AG09309 (cell line): ENCODE results near the gene BRD3.
A peak's percentile ranks its signal among the peaks of the same experiment; 100 is the strongest.

ENCODE experiments used
- DNase-seq: peaks from one replicate; pipeline ENCODE4 v3.0.0-alpha.2; 2010; ENCODE audit warnings: low read depth
- H3K4me3 ChIP-seq: 2 replicates; pipeline ENCODE4 v1.5.1; 2011; ENCODE audit warnings: mild to moderate bottlenecking, low read depth, low read length, moderate library complexity; ENCODE audit not compliant: control insufficient read depth
- TF ChIP-seq, protein P1 (sequence below): IDR thresholded peaks from 2 replicates; pipeline ENCODE4 v1.5.1; 2011; ENCODE audit warnings: mild to moderate bottlenecking, low read depth, low read length, inconsistent platforms; ENCODE audit not compliant: insufficient read depth, control insufficient read depth; ENCODE audit errors: missing control alignments

The BRD3 gene

DNA sequence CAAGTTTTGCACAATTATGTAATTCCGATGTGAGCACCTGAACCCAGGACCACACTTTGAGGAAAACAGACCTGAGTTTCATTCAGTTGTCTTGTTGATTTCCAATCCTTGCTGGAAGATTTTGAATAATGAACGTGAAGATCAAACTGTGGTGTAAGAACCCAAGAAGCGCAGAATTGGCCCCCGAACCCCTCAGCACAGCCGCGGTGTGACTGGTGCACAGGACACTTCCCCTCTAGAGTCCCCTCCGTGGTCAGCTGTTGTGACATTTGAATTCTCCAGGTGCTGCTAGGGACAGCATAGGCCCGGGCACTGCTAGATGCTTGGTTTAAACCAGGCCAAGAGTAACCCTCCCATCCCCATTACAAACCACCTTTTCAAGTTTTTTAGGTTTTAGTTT is 40.8 kb downstream of the BRD3 start:
- DNase-seq = no peak
- TF ChIP-seq, protein P1, sequence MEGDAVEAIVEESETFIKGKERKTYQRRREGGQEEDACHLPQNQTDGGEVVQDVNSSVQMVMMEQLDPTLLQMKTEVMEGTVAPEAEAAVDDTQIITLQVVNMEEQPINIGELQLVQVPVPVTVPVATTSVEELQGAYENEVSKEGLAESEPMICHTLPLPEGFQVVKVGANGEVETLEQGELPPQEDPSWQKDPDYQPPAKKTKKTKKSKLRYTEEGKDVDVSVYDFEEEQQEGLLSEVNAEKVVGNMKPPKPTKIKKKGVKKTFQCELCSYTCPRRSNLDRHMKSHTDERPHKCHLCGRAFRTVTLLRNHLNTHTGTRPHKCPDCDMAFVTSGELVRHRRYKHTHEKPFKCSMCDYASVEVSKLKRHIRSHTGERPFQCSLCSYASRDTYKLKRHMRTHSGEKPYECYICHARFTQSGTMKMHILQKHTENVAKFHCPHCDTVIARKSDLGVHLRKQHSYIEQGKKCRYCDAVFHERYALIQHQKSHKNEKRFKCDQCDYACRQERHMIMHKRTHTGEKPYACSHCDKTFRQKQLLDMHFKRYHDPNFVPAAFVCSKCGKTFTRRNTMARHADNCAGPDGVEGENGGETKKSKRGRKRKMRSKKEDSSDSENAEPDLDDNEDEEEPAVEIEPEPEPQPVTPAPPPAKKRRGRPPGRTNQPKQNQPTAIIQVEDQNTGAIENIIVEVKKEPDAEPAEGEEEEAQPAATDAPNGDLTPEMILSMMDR = no peak
- no peak overlapping the region for H3K4me3 ChIP-seq

DNA sequence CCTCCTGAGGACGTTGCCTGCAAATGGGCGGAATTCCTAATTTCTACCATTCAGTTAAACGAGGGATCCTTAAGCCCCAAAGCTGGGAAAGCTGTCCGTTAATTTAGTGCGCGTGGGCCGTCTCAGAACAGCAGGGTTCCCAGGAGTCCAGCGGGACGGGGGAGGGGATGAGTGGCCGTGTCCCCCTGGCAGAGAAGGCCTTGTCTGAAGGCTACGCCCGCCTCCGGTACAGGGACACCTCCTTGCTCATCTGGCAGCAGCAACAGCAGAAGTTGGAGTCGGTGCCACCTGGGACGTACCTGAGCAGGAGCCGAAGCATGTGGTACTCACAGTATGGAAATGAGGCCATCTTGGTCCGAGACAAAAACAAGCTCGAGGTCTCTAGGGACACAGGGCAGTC is 41.2 kb downstream of the BRD3 start:
- peak overlapping the region; percentile 89 for H3K4me3 ChIP-seq
- no peak for DNase-seq
- TF ChIP-seq, protein P1 = no peak

DNA sequence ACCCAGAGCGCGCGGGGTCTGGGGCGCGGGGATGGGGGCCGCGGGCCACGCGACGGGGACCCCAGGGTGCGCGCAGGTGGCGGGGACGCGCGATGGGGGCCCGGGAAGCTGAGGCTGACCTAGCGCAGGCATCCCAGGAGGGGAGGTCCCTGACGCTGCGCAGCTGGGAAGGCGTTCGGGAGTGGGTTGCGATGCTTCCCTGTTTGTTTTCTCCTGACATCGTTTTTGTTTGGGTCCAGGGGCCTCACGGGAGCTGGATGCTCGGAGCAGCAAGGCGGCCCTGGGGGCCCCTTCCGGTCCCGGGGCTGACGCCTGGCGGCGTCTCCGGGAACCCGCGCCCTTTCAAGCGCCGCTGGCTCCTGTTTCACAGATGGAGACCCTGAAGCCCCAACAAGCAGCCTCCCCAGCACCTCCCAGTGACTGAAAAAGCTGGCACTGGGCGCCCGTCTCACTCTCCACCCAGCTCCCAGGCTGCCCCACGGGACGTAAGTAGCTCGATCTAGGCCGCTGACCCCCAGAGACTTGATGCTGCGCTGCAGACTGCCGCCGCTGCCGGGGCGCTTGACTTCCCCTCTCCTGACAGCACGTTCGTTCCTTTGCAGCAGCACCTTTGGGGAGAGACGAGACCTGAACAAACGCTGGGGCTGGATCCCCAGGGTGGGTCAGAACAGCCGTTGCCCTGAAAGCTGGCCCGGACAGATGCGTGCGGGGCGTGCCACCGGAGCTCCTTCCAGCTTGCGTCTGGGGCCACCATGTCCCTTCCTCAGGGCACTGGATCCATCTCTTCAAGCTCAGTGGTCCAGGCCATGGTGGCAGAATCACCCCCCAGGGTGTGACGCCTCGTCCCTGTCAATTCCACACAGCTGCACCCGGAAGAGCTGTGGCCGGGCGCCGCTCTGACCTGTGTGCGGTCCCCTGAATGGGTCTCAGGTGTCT is 42.0 kb downstream of the BRD3 start:
- H3K4me3 ChIP-seq = peak overlapping the region; percentile 89
- TF ChIP-seq, protein P1 = peak; percentile 31
- DNase-seq = no peak

DNA sequence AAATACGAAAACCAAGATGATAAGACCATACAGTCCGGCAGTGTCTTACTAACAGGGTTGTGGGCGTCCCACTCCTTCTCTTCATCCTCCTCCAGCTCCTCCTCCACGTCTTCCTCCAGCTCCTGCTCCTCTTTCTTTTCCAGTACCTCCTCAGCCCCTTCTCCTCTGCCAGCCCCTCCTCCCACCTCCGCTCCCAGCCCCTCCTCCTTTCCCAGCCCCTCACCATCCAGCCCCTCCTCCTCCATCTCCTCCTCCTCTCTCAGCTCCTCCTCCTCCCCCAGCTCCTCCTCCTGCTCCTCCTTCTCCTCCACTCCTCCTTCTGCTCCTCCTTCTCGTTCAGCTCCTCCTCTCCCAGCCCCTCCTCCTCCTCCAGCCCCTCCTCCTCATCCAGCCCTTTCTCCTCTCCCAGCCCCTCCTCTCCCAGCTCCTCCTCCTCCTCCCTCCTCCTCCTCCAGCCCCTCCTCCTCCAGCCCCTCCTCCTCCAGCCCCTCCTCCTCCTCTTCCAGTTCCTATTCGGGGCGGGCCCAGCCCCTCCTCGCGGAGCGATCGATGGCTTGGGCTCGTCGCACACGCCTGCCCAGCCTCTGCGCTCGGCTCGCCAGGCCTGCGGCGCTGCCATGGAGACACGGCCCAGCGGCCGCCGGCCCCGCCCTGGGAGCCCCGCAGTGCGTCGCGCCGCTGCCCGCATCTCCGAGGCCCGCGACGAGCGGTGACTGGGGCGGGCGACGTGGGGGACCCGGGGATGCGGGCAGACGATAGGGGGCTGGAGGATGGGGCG is 42.8 kb downstream of the BRD3 start, which contains the start of gene BRD3OS:
Gene BRD3OS, plus strand, starts transcription at position 654 of the 778 bp plus-strand sequence. CDS start 1,267 bp downstream, outside the sequence.
- TF ChIP-seq, protein P1 = no peak
- DNase-seq = peak; percentile 97
- H3K4me3 ChIP-seq = peak within 1 kb of the TSS; percentile 89

DNA sequence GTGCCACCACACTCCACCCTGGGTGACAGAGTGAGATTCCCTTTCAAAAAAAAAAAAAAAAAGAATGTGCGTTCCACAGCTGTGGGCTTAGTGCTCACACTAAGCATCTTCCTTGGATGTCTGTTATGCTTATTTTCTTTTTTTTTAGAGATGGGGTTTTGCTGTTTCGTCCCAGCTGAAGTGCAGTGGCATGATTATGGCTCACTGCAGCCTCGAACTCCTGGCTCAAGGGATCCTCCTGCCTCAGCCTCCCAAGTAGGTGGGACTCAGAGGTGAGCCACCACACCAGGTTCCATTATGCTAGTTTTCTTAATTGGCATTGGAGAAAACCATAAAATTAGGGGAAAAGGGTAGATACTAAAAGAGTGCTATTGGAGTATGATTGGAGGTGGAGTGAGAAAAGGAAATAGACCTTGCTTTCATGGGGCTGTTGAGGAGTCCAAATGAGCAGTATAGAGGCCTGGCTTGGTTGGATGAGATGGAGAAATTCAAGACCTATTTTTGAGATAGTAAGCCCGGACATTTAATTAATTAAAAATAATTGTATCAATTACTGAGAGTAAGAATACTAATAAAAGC is 43.5 kb downstream of the BRD3 start:
- H3K4me3 ChIP-seq = no peak overlapping the region; the same call in 1 of the 2 replicates
- TF ChIP-seq, protein P1 = no peak
- no peak for DNase-seq

DNA sequence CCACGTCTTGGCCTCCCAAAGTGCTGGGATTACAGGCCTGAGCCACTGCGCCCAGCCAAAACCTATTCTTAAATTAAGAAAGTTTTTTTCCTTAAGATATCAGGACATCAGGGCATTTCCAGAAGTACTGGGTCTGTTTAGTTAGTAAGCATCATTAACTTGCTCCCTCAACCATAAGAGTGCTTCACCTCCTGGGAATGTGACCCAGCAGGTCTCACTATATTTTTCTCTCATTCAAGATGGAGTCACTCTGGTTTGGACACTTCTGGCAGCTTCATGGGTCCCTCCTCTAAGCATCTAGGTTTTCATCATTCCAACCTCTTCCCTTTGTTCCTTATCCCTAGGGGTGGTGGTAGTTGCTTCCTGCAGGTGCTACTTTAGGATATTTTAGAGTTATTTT is 52.9 kb downstream of the BRD3 start:
- DNase-seq = no peak
- no peak overlapping the region for H3K4me3 ChIP-seq
- TF ChIP-seq, protein P1 = no peak
